Heart right ventricle (tissue), 16 donors: ENCODE data around the gene SHROOM3. TPM values are rescaled to one million over a fixed set of nuclear protein-coding genes. Genes with fewer than 3 reads are reported as not detected.
A peak's percentile ranks its signal among the peaks of the same experiment; 100 is the strongest.

Experiments
- ATAC-seq, 8 donors: fragments of 200-7000 bp; cut with Tn5 transposase; one replicate each; pipeline ENCODE4 v1.9.1; 2020; ENCODE audit warnings: mild to moderate bottlenecking in 8 of 8, moderate library complexity in 8 of 8, moderate number of reproducible peaks in 1 of 8
- DNase-seq, 2 donors: peaks; one replicate each; pipeline ENCODE4 v3.0.0-alpha.2; 2020
- H3K27ac ChIP-seq, 10 donors: fragments of 200-600 bp; sonication (generic) in 2 of 10; one replicate each; pipeline versions ENCODE4 v1.5.0 to v1.8.0; 2020 to 2022; ENCODE audit warnings: mild to moderate bottlenecking in 3 of 10
- H3K27me3 ChIP-seq, 7 donors: fragments of 200-600 bp; one replicate each; pipeline ENCODE4 v1.8.0; 2021 to 2022; ENCODE audit warnings: mild to moderate bottlenecking in 2 of 7
- H3K36me3 ChIP-seq, 9 donors: fragments of 200-600 bp; sonication (generic) in 1 of 9; one replicate each; pipeline versions ENCODE4 v1.5.0 to v1.8.0; 2020 to 2022; ENCODE audit warnings: mild to moderate bottlenecking in 2 of 9
- H3K4me1 ChIP-seq, 9 donors: fragments of 200-600 bp; sonication (generic) in 1 of 9; one replicate each; pipeline versions ENCODE4 v1.5.0 to v1.8.0; 2020 to 2022; ENCODE audit warnings: mild to moderate bottlenecking in 4 of 9
- H3K4me3 ChIP-seq, 10 donors: fragments of 200-600 bp; sonication (generic) in 2 of 10; one replicate each; pipeline versions ENCODE4 v1.5.0 to v1.8.0; 2020 to 2022; ENCODE audit warnings: mild to moderate bottlenecking in 7 of 10, moderate library complexity in 2 of 10
- H3K9me3 ChIP-seq, 11 donors: fragments of 200-600 bp in 10 of 11; sonication (generic) in 2 of 11; one replicate each; pipeline versions ENCODE4 v1.5.0 to v1.8.0; 2013 to 2022; ENCODE audit warnings: mild to moderate bottlenecking in 2 of 11, control low read depth in 1 of 11, moderate library complexity in 1 of 11
- WGBS, 2 donors: extraction: QIAGEN DNeasy Blood & Tissue Kit; methylation state at CpG; one replicate each; pipeline ENCODE4 v1.1.7; 2013; ENCODE audit warnings: inconsistent platforms in 1 of 2; 5-methylcytosine and 5-hydroxymethylcytosine counted together
- intact Hi-C, 10 donors: fragments of 100-400 bp; cut with DNase I; formaldehyde crosslinking; loops; one replicate each; pipeline versions ENCODE4 v1.11.1 to v1.14.2; 2022
- polyA plus RNA-seq, 2 donors: library from polyadenylated mRNA; stranded (reverse); fragments of 200-250 nt; gene quantifications; one replicate each; pipeline ENCODE4 v1.2.3, GENCODE V29; 2013
- total RNA-seq, 10 donors: library from RNA; stranded (reverse); fragmentation: NEBNext Ultra II Directional in 3 of 10; extraction: Animal tissue kit (Norgen Biotek cat#: 25700) in 3 of 10; gene quantifications; one replicate each; pipeline versions ENCODE4 v1.2.1 to v1.2.4, GENCODE V29; 2021 to 2023
- TF ChIP-seq, protein P1 (sequence below), 9 donors: fragments of 200-600 bp; sonication (generic) in 2 of 9; IDR thresholded peaks; one replicate each; pipeline versions ENCODE4 v1.5.0 to v1.8.0; 2021 to 2022; ENCODE audit warnings: antibody characterized with exemption in 9 of 9, mild to moderate bottlenecking in 5 of 9, moderate library complexity in 1 of 9
- donor health status: Arrhythmogenic right ventricular cardiomyopathy.
- donor health status: ischemic (EF 13 %, LVEDD 7.1; RV severe dilation, severe dysfunction).
- donor health status: healthy with polysubstance abuse.
- donor health status: DM: no; HTN: yes; CAD: no.
- donor health status: DM: no; HTN: no; CAD: no.
- donor health status: ischemic (EF 25% LVEDD 6.9; RV normal size, moderate dysfunction).
- donor health status: ischemic (EF 25% LVEDD 5.7; RV mildly dilated, moderate dysfunction).
- donor health status: healthy.
- donor health status: DM: yes; HTN: yes; CAD: no.
- donor health status: Ischemic cardiomyopathy.
- donor health status: ischemic (EF 35%, LVEDD 5.7; RV mildly dilated, moderate dysfunction).
- donor health status: nonischemic (EF 11% LVEDD 7.7; RV severe dilation, severe dysfunction).
- donor health status: DM: yes; HTN: yes; CAD: no.
- donor health status: PGD.
- donor health status: ischemic (EF 29% LVEDD 5.4; RV normal size, mild dysfunction).
- donor health status: nonischemic (EF 23%, LVEDD 6.1; RV moderate dilation, normal function).

SHROOM3 gene
- total and polyA plus RNA-seq, 12 donors, result 1.7 to 33.3 (median 15.9) TPM

- Histone ChIP-seq H3K36me3 (no peaks in the 10 kb centered on the region), H3K27ac (no peak overlapping the region), H3K4me3 (no peak overlapping the region), H3K4me1 (peaks cover 0 to 9% (median 0%) of the 10 kb centered on the region in 9 donors), H3K9me3 (peaks cover 0 to 7% (median 0%) of the 10 kb centered on the region in 11 donors), H3K27me3 (peaks cover 0 to 4% (median 0%) of the 10 kb centered on the region in 7 donors)
- ATAC-seq, result no peak
- intact Hi-C loops, result no loop called here
- TF ChIP-seq, protein P1, sequence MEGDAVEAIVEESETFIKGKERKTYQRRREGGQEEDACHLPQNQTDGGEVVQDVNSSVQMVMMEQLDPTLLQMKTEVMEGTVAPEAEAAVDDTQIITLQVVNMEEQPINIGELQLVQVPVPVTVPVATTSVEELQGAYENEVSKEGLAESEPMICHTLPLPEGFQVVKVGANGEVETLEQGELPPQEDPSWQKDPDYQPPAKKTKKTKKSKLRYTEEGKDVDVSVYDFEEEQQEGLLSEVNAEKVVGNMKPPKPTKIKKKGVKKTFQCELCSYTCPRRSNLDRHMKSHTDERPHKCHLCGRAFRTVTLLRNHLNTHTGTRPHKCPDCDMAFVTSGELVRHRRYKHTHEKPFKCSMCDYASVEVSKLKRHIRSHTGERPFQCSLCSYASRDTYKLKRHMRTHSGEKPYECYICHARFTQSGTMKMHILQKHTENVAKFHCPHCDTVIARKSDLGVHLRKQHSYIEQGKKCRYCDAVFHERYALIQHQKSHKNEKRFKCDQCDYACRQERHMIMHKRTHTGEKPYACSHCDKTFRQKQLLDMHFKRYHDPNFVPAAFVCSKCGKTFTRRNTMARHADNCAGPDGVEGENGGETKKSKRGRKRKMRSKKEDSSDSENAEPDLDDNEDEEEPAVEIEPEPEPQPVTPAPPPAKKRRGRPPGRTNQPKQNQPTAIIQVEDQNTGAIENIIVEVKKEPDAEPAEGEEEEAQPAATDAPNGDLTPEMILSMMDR (IDR thresholded peaks at IDR 0.05), result no peak
- no peak for DNase-seq
- 87 to 90% methylated on average over 2 of the region's 2 CpGs for WGBS, 2 donors
Observed at GRCh38 chr4:76747563-76747962, 312.5 kb downstream of the SHROOM3 start.

DNA sequence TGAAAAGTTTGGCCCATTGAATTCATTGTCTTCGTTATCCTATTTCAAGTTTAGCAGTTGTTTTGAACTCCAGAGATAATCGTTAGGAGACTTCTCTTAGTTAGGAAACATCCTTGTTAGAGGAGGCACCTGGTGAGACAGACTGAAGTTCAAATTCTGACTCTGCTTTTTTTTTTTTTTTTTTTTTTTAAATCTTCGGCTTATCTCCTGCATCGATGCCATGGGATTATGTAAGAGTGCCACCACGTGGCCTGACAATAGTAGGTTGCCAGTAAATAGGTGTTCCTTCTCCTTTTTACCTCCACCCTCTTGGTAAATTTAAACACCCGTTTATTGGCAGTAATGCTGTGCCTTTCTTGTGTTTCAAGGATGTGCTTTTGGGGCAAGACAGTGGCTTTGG lies 313.6 kb downstream of the SHROOM3 start:
- Histone ChIP-seq H3K4me3 (no peak overlapping the region), H3K9me3 (peaks cover 0 to 7% (median 0%) of the 10 kb centered on the region in 11 donors), H3K36me3 (no peaks in the 10 kb centered on the region), H3K4me1 (peaks cover 0 to 20% (median 9%) of the 10 kb centered on the region in 9 donors), H3K27ac (no peak overlapping the region), H3K27me3 (peaks cover 0 to 4% (median 0%) of the 10 kb centered on the region in 7 donors)
- TF ChIP-seq, protein P1 (IDR thresholded peaks at IDR 0.05), result peak in 3 of 9 donors; percentile 16 to 21 (median 20)
- 42 to 43% methylated on average over 6 of the region's 6 CpGs for WGBS, 2 donors
- intact Hi-C loops, result no loop called here
- no peak for DNase-seq
- ATAC-seq, result no peak

DNA sequence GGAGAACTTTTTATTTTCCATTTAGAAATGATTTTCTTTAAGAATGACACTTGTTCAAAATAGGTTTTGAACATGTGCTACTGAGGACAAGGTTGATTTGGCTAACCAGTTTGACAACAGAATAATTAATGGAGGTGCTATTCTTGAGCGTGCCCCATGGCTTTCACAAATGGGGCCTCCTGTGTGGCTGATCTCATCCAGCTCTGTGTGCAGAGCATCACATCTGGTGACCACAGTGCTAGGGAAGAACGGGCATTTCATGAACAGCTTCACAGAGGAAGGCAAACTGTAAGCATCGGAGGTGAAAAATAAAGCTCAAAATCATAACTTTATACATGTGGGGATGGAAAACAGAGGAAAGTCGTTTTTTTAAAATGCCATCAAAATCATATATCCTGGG lies 314.3 kb downstream of the SHROOM3 start:
- Histone ChIP-seq H3K9me3 (peaks cover 0 to 7% (median 0%) of the 10 kb centered on the region in 11 donors), H3K4me1 (peaks cover 0 to 21% (median 12%) of the 10 kb centered on the region in 9 donors)

GRCh38 chr4:76750716-76751115 lies 315.7 kb downstream of the SHROOM3 start:
- peaks cover 0 to 25% (median 14%) of the 10 kb centered on the region in 9 donors for H3K4me1 ChIP-seq
- WGBS, 2 donors, result 81 to 85% methylated on average over 3 of the region's 3 CpGs
- intact Hi-C loops, result loop anchor here in 6 of 10 donors (10.0 kb wide), 3 partner anchors 146 to 316 kb away; partner anchors contain the start of gene SHROOM3 (in 5 of the 6)
- H3K27ac ChIP-seq, result no peak overlapping the region
- TF ChIP-seq, protein P1 (IDR thresholded peaks at IDR 0.05), result no peak
- no peaks in the 10 kb centered on the region for H3K36me3 ChIP-seq
- ATAC-seq (no peak), DNase-seq (no peak)
- H3K27me3 ChIP-seq, result peaks cover 0 to 4% (median 0%) of the 10 kb centered on the region in 7 donors
- peaks cover 0 to 7% (median 0%) of the 10 kb centered on the region in 11 donors for H3K9me3 ChIP-seq
- H3K4me3 ChIP-seq, result no peak overlapping the region

More for the DNA sequence above, 314.3 kb downstream of the SHROOM3 start:
- 86 to 96% methylated on average over 4 of the region's 4 CpGs for WGBS, 2 donors
- Histone ChIP-seq H3K27me3 (peaks cover 0 to 4% (median 0%) of the 10 kb centered on the region in 7 donors), H3K4me3 (no peak overlapping the region), H3K36me3 (no peaks in the 10 kb centered on the region), H3K27ac (no peak overlapping the region)
- ATAC-seq (no peak), DNase-seq (no peak)
- intact Hi-C loops, result no loop called here
- TF ChIP-seq, protein P1 (IDR thresholded peaks at IDR 0.05), result no peak
